Umbilical cord (tissue), 2 donors: ENCODE data around the gene RRAD. TPM values are rescaled to one million over a fixed set of nuclear protein-coding genes. Genes with fewer than 3 reads are reported as not detected.

Experiments
- DNase-seq: peaks from one replicate; pipeline ENCODE4 v3.0.0-alpha.2; 2015; ENCODE audit warnings: low spot score
- total RNA-seq: library from RNA; depleted of rRNA; stranded (reverse); fragments of >200 nt; gene quantifications from one replicate; pipeline ENCODE4 v1.2.3, GENCODE V29; 2014; ENCODE audit warnings: low replicate concordance; ENCODE audit not compliant: insufficient read depth

Gene RRAD
- total RNA-seq, 1 donor from 2014 or later: 19.0 TPM

DNA sequence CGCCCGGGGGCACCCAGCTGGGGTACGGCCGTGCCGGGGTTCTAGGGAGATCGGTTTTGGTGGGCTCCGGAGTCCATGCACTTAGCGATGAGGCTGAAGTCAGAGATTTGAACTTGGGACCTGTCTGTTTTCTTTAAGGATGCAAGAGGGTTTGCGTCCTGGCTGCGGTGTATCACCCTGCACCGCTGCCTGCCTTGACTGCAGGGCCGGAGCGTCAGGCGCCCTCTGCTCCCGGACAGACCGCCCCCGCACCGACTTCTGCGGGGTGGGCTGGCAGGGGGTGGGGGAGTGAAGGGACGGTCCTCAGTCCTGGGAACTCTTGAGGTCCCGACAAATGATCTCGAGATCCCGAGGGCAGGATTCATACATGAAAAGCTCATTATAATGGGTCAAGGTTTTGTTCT, 44.3 kb downstream of the RRAD start:
- no peak for DNase-seq

GRCh38 chr16:66880288-66881013, 44.9 kb downstream of the RRAD start, which contains the start of gene PDP2:
TSS of gene PDP2 (plus strand) at chr16:66880515. CDS start at chr16:66884285, 3,770 bp downstream.
- peak; percentile 97 for DNase-seq

- no peak for DNase-seq
Measured at GRCh38 chr16:66878067-66878466, 47.3 kb downstream of the RRAD start.

DNA sequence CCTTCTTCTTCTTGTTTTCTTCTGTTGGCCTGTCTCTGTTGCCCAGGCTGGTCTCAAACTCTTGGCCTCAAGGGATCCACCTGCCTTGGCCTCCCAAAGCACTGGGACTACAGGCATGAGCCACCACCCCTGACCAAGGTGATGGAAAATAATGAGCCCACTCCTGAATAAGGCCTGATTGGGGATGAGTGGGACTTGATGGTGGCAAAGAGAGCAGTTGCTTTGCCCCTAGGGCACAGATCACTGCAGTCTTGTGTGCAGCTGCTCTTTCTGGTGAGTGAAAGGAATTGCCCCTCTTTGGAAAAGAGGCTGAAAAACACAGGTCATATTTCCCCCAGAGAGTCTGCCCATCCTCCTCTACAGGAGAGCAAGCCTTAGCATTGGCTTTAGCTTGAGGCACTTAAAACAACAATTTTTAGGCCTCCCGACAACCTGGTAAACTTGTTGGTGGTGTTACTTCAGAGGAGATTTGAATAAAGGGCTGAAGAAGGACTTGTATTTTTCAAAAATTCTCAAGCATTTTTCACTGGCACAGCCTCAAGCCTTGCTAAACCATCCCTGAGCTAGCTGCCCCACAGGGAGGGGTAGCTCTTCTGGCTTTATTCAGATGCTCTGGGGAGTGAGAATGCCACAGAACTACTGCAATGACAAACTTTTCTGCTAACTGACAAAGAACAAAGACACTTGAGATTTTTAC, 51.1 kb downstream of the RRAD start:
- DNase-seq: peak; percentile 34

DNA sequence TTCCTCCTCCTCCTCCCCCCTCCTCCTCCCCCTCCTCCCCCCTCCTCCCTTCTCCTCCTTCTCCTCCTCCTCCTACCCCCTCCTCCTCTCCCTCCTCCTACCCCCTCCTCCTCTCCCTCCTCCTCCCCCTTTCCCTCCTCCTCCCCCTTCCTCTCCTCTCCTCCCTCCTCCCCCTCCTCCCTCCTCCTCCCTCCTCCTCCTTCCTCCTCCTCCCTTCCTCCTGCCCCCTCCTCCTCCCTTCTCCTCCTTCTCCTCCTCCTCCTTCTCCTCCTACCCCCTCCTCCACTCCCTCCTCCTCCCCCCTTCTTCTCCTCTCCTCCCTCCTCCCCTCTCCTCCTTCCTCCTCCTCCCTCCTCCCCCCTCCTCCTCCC, 51.7 kb downstream of the RRAD start:
- DNase-seq: no peak

GRCh38 chr16:66872943-66873684, 52.2 kb downstream of the RRAD start:
- peak; percentile 90 for DNase-seq

DNA sequence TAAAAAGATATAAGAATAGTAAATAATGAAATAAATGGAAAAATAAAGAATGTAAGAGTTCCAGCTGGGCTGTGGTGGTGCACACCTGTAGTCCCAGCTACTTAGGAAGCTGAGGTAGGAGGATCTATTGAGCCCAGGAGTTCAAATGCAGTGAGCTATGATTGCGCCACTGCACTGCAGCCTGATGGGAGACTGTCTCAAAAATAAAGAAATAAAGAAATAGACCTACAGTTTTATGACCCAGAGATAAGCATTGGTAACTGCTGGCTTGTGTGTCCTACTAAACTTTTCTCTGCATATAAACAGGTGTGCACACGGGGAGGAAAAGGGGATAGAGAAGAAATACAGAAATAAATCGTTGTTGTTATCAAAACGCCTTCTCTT, 52.8 kb downstream of the RRAD start:
- DNase-seq: no peak

DNA sequence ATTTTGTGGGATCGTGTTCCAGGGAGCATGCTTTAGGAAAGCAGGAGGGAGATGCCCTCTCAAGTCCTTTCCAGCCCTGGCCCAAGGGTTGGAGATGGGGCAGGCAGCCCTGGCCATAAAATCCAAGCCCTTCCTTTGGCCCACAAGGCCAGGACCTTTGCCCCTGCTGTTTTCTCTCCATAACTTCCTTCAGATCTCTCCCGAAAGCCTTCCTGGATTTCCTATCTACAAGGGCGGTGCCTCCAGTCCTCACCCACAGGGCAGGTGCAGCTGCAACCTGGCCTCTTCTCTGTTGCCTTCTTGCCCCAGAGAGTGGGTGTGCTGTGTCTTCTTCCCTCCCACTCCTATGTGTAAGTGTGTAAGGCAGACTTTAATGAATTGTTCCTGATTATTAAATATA, 53.5 kb downstream of the RRAD start:
- no peak for DNase-seq

Other genes with a start within 250 kb of the RRAD start
- 21.9 TPM for gene CMTM4, start 228.8 kb downstream of the RRAD start, total RNA-seq
- gene DYNC1LI2, start 173.9 kb downstream of the RRAD start, total RNA-seq: 152 TPM
- gene TERB1, start 124.0 kb downstream of the RRAD start, total RNA-seq: 1.7 TPM
- gene NAE1, start 94.6 kb downstream of the RRAD start, total RNA-seq: 40.4 TPM
- not detected for gene CA7, start 81.1 kb downstream of the RRAD start, total RNA-seq
- 16.4 TPM for gene PDP2, start 45.0 kb downstream of the RRAD start, total RNA-seq
- not detected for gene CDH16, start 6.7 kb downstream of the RRAD start, total RNA-seq
- 72.5 TPM for gene CIAO2B, start 8.9 kb upstream of the RRAD start, total RNA-seq
- 53.7 TPM for gene CES2, start 10.0 kb upstream of the RRAD start, total RNA-seq
- 3.4 TPM for gene CES3, start 35.7 kb upstream of the RRAD start, total RNA-seq
- 4.1 TPM for gene CES4A, start 63.1 kb upstream of the RRAD start, total RNA-seq
- gene CBFB, start 103.6 kb upstream of the RRAD start, total RNA-seq: 51.3 TPM
- gene PHAF1, start 184.4 kb upstream of the RRAD start, total RNA-seq: 18.5 TPM
- gene B3GNT9, start 225.5 kb upstream of the RRAD start, total RNA-seq: 37.3 TPM
- 10.8 TPM for gene TRADD, start 234.4 kb upstream of the RRAD start, total RNA-seq
- 9.6 TPM for gene FBXL8, start 234.4 kb upstream of the RRAD start, total RNA-seq
- gene HSF4, start 239.2 kb upstream of the RRAD start, total RNA-seq: 17.3 TPM
- 17.1 TPM for gene NOL3, start 245.0 kb upstream of the RRAD start, total RNA-seq